Smooth muscle cell of the brain vasculature (primary cell): ENCODE results near the gene KLF7.
"Not testable (repeated sequence)": the region's sequence is repeated elsewhere in the genome, so short reads cannot be mapped to it uniquely, and the experiment has no call there.

Experiments
- DNase-seq: peaks from one replicate; pipeline ENCODE4 v3.0.0-alpha.2; 2012; ENCODE audit warnings: low read depth, low spot score

KLF7 gene

GRCh38 chr2:207066166-207066565 is 99.6 kb downstream of the KLF7 start:
- DNase-seq: no peak

GRCh38 chr2:207064128-207064690 is 101.5 kb downstream of the KLF7 start:
- DNase-seq: no peak

DNA sequence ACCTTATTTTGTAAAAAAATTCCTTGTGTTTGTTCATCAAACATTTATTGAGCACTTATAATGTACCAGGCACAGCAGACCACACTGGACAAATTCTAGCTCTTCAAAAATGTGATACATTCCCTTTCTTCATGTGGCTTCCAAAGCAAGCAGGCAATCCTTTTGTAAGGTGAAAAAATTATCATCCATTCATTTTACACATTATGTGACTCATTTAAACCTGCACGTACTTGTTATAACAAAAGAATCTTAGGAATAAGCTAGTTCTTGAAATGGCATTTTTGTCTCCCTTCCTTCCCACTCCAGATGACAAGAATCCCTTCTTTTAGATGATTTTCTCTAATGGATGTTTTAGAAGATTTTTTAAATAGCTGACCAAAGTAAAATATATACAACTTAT is 104.6 kb downstream of the KLF7 start:
- DNase-seq: no peak

GRCh38 chr2:207055257-207055656 is 110.5 kb downstream of the KLF7 start:
- DNase-seq: no peak

- DNase-seq: no peak
These were observed 111.2 kb downstream of the KLF7 start for GRCh38 chr2:207054521-207054920.

GRCh38 chr2:207051385-207051965 is 114.3 kb downstream of the KLF7 start:
- DNase-seq: no peak

DNA sequence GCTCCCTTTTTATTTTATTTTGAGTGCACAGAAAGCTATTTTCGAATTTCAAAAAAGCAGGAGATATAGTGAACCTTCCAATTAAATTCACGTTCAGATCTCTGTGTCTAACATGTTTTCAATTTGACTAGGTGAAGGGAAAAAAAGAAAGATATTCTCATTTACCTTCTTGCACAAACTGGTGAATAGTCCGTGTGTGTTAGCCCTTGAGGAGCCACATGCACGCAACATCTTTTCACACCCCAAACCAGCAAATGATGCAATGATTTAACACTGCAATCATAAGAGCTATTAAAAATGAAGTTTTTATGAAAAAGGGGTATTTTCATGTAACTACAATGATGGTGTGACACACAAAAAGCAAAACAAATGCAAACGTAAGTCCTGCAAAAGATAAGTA is 116.6 kb downstream of the KLF7 start:
- no peak for DNase-seq

DNA sequence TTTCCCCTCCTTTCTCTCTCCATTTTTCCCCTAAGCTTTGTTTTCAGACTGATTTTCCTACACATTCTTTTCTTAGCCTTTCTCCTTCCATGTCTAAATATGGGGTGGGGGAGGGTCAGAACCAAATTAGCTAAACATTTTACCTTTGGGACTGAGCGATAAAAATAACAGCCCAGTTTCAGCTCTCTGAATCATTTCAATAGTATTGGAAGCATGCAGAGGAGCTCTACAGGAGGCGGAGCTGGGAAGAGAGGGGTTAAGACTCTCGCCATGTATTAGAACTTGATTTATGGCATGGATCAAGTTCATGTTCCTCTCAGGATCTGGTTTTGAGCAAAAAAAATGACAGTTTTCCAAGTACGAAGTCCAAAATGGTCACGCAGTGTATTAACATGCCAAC is 117.3 kb downstream of the KLF7 start:
- no peak for DNase-seq

- DNase-seq: no peak
These were observed 119.0 kb downstream of the KLF7 start for GRCh38 chr2:207046724-207047123.

GRCh38 chr2:207045531-207045930 is 120.2 kb downstream of the KLF7 start:
- DNase-seq: no peak

DNA sequence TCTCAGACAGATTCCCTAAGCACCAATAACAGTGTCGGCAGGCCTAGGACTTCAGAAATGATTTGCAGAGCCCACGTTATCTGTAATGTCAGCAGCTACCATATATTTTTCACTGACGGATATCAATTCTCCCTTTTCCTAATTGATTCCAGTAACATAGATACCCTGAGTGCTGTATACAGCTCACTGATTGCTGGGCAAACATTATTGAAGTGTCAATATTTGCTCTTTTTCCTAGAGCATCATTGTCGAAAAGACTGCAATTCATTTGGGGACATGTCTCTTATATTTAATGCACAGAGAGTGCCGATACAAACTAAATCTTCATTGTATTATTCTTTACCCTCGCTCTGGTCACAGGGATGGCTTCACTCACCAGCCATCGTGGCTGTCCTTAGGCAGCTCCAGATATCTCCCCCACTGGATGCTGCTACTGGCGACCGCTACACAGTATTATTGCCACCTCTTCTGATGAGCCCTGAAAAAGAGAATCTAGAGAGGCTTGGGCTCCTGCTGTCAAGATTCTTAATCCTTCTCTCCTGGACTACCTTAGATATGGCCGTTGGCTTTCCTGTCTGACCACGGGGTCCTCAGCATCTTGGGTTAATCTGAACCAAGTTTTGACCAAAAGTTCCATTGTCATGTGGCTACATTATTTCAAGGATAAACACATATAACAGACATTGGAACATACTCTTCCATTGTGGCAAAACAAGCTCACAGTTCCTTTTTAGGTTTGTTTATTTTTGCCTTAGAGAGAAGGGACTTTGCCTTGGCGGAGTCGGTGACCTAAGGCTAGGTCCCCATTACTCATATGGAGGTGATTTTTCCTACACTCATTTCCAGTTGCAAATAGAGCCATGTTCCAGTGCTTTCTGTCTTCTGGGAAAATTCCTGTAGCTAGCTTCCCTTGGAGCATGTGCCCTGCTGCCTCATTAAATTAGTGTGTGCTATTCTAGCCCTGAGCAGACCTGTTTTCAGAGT is 121.1 kb downstream of the KLF7 start:
- no peak for DNase-seq

GRCh38 chr2:207042841-207043240 is 122.9 kb downstream of the KLF7 start:
- no peak for DNase-seq

DNA sequence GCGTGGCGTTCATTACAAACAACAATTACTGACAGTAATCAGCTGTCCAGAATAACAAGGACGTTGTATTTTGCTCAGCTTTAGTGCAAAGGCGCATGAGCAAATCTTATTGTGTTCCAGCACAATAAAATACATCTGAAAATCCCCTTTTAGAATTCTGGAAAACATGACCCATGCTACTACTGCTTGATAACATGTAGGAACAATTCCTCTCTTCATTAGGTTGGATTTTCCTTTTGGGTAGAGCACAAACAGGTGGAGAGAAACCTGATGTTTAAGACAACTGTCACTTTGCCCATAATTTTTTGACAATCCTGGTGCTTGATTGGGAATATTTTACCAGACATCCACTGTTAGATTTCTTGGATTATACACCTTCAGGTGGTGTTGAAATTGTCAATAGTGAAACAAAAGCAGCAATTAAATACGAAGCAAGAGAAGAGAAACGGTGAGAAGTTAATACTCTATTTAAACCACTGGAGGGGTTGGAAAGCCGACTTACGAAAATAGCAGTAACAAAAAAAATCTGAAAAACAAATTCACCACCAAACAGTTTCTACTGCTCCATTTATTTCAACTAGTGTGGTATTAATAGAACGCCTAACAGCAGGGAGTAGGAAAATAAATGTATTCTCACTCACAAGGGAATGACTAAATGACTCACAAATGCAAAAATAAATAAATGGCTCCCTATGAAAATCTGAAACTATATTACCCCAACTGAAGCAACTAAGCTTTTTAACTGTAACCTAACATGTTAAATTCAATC is 123.8 kb downstream of the KLF7 start:
- DNase-seq: peak; percentile 39

- DNase-seq: no peak
These were observed 124.5 kb downstream of the KLF7 start for GRCh38 chr2:207041279-207041678.

DNA sequence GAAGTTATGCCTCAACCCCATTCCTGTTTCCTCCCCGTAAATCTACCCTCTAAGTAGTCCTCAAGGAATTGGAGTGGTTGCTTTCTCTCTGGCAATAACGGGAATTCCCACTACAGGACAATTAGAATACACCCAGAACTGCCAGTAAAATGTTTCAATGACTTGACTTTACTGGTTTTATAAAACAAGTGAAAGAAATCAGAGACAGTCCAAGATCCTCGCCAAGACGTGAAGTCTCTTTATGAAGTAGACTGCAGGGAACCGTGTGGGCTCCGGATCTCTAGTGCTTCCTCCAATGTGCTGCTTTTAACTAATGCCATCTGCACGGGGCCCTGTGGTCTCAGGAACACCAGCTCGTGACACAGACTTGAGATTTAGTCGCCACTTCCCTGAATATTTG is 125.1 kb downstream of the KLF7 start:
- DNase-seq: no peak

GRCh38 chr2:207039225-207039624 is 126.5 kb downstream of the KLF7 start:
- DNase-seq: no peak

GRCh38 chr2:207038299-207038698 is 127.4 kb downstream of the KLF7 start:
- no peak for DNase-seq

- no peak for DNase-seq
These were observed 127.9 kb downstream of the KLF7 start for GRCh38 chr2:207037896-207038295.

DNA sequence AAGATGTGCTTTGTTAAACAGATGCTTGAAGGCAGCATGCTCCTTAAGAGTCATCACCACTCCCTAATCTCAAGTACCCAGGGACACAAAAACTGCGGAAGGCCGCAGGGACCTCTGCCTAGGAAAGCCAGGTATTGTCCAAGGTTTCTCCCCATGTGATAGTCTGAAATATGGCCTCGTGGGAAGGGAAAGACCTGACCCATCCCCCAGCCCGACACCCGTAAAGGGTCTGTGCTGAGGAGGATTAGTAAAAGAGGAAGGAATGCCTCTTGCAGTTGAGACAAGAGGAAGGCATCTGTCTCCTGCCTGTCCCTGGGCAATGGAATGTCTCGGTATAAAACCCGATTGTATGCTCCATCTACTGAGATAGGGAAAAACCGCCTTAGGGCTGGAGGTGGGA is 128.7 kb downstream of the KLF7 start:
- not testable (repeated sequence) for DNase-seq

DNA sequence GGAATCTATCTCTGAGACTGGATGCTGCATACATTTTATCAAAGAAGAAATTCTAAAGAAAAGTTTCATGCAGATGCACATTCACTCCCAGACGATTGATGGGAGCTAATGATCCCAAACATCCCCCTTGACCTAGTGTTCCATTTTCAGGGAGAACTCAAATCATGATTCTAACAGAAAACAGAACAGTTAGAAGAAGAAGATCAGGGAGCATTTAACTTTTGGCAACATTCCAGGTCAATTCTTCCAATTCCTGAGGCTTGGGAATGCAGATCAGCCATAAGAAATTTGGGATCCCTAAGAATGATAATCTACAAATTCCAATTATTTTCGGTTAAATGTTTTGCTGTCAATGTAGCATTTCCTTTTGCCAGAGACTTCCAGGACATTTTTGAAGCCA is 129.9 kb downstream of the KLF7 start:
- DNase-seq: no peak

DNA sequence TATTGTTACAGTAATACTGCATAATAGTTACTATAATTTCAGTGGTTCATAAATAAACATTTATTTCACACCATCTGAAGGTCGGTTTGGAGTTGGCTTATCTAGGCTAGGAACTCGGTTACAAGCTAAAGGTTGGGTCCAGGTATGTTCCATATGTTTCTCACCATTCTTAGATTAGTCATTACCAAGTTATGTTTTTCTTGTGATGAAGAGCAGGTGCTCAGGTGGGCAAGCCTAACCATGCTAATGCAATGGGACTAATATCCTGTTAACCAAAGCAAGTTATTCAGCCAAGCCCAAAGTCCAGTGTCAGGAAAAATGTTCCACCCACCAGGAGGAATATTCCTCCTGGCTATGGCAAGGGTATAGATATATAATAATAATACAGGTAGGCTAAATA is 133.3 kb downstream of the KLF7 start:
- no peak for DNase-seq
